GM12872 (cell line): ENCODE measurements around the gene LPAR1.

Experiments
- TF ChIP-seq, protein P1 (sequence below): IDR thresholded peaks from 3 replicates; pipeline ENCODE4 v1.5.1; 2011; ENCODE audit warnings: low read depth, mild to moderate bottlenecking, low read length, moderate library complexity; ENCODE audit not compliant: insufficient read depth

The LPAR1 gene

DNA sequence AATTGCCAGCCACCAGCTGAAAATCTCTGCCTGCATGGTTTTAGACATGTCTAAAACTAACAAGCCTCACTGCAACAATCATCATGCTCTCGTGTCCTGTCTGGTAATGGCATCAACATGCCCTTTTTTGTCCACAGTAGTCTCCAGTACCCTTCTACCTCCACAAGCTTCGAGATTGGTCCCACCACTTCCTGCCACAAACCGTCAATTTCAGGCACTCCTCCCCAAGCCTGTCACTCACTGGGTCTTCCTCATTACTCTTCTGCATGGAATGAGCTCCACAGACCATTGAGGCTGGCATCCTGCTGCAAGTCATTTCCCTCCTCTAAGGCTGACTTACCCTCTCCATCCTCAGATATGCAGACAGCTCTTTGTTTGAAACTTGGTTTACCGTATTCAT, 9.0 kb downstream of the LPAR1 start:
- TF ChIP-seq, protein P1, sequence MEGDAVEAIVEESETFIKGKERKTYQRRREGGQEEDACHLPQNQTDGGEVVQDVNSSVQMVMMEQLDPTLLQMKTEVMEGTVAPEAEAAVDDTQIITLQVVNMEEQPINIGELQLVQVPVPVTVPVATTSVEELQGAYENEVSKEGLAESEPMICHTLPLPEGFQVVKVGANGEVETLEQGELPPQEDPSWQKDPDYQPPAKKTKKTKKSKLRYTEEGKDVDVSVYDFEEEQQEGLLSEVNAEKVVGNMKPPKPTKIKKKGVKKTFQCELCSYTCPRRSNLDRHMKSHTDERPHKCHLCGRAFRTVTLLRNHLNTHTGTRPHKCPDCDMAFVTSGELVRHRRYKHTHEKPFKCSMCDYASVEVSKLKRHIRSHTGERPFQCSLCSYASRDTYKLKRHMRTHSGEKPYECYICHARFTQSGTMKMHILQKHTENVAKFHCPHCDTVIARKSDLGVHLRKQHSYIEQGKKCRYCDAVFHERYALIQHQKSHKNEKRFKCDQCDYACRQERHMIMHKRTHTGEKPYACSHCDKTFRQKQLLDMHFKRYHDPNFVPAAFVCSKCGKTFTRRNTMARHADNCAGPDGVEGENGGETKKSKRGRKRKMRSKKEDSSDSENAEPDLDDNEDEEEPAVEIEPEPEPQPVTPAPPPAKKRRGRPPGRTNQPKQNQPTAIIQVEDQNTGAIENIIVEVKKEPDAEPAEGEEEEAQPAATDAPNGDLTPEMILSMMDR: no peak

DNA sequence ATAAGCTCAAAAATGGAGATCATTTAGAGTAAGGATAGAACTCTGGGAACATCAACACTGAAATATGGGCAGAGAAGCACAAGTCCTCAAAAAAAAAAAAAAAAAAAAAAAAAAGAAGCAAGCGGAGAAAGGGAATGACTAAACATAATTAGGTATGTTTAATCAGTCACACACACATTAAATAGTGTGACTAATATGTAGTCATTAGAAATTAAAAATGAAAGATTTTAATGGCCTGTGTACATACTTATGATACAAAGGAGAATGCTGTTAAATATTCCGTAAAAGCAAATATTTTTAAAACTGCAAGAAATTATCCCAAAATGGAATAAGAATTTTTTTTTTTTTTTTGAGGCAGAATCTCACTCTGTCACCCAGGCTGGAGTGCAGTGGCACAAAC, 10.5 kb downstream of the LPAR1 start:
- TF ChIP-seq, protein P1: no peak

DNA sequence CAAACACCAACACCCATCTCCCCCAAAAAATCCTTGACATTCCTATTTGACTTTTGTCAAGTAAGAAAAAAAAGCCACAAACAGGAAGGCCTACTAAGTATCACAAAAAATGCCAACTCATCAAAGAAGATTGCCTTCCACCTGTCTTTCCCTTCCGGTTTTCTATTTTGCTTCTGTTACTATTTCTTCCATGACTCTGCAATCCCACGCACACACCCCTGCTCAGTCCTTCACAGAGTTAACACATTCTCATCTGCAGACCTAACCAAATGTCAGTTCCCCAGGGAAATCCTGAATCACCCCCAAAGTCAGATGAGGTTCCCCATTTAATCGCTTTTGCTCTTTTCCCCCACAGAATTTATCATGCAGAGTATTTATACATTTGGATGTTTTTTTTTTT, 15.1 kb downstream of the LPAR1 start:
- TF ChIP-seq, protein P1: no peak

DNA sequence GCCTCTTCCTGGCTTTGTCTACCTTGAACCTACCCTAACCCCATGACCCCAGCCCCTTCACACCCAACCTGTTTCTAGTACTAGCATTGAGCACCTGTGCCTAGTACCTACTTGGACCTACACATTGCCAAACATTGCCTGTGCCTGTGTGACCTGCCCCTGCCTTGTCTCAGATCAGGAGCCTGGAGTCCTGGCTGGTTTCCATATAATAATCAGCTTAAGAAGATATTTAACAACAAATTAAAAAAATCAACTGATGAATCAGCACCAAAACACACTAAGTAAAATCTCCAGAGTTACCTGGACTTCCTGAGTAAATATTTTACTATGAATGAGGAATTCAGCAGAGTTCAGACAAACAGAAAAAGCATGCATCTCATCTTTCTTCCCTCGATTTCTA, 17.7 kb downstream of the LPAR1 start:
- TF ChIP-seq, protein P1: no peak

DNA sequence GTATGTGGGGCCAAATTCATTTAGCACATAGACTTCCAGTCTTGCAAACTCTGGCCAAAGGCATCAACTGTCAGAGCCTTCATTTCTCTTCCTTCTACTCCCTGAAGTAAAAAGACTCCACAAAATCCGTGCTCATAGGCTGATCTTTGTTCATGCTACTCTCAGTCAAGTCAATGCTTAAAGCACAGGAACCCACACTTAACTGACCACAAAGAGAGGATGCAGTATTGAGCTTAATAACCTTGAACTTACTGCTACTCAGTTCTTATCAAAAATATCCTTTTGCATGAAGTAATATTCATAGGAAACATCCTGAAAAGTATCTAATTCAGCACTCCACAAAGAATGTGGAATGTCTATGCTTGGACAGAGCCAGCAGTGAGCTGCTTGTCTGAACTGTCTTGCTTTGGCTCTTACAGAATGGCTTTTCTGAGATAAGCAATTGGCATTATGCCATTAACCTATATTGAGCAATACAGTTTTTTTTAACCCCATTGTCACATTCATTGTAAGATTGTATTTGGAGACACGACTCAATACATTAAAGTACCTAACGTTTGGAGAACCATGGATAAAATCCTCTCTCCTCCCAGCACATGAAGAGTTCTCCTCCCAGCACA, 21.7 kb downstream of the LPAR1 start:
- TF ChIP-seq, protein P1: no peak

DNA sequence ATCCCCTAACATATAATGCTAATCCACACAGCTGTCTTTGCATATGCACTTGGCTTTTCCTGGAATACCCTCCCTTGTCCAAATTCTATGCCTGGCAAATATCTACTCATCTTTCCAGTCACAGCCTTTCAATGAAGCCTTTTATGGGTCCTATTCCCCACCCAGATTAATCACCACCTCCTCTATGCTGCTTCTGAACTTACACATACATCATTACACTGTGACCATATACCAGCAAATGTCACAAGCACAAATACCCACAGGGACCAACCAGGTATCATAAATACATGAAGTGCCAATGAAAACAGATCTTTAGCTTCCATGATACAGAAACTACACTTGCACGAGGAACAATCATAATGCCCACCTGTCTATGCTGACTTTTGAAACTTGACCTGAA, 22.3 kb downstream of the LPAR1 start:
- TF ChIP-seq, protein P1: no peak

DNA sequence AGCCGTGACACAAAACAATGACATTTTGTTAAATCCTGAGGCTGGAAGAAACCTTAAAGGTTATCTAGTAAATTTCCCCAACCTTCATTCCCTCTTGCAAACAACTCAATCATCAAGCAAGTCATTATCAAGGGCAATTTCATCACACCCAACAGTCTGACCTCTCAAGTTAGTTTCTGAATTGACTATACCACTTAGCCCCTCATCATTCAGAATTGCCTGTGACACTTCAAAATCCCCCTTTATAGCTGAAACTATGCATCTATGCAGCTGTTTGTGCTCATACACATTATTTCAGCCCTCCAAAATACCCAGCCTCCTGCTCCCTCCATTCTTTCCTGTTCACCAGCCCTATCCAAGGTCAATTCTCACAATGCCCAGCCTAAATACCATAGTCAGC, 24.6 kb downstream of the LPAR1 start:
- TF ChIP-seq, protein P1: no peak
